NAMALWA (cell line): Measurements from ENCODE around the gene APOB.
A peak's percentile ranks its signal among the peaks of the same experiment; 100 is the strongest.

Source experiments
- DNase-seq: peaks from one replicate; pipeline ENCODE4 v3.0.0-alpha.2; 2015; ENCODE audit warnings: low spot score

Gene APOB

GRCh38 chr2:21047141-21048009, 3.5 kb upstream of the APOB start:
- no peak for DNase-seq

GRCh38 chr2:21046506-21046905, 2.6 kb upstream of the APOB start:
- no peak for DNase-seq

DNA sequence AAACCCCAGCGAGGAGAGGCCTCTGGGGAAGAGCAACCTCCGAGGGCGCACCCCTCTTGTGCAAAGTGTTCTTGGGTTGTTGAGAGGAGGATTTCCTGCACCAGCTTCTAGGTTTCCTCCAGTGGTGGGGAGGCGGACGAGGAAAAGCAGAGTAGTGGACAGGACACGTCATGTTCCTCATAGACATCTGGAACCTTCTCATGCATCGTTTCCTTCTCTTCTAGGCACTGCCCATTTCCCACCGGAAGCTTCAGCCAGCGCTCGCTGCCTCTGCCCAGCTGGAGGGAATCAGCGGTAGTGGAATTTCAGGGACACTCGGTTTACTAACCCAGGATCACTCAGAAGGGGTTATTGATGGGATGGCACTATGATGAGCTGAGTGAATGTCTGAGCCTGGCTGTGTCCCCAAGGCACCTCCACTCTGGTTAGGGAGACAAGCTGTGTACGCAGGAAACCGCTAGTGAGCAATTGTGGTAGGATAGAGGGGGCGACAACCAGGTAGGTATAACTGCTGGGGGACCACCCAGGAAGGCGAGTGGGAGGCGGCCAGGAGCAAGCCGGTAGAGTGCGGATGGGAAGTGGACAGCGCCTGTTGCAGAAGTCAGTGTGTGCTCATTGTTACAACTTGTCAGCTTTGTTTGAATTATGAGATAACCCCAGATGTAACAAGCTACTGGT, 960 bp upstream of the APOB start:
- no peak for DNase-seq

DNA sequence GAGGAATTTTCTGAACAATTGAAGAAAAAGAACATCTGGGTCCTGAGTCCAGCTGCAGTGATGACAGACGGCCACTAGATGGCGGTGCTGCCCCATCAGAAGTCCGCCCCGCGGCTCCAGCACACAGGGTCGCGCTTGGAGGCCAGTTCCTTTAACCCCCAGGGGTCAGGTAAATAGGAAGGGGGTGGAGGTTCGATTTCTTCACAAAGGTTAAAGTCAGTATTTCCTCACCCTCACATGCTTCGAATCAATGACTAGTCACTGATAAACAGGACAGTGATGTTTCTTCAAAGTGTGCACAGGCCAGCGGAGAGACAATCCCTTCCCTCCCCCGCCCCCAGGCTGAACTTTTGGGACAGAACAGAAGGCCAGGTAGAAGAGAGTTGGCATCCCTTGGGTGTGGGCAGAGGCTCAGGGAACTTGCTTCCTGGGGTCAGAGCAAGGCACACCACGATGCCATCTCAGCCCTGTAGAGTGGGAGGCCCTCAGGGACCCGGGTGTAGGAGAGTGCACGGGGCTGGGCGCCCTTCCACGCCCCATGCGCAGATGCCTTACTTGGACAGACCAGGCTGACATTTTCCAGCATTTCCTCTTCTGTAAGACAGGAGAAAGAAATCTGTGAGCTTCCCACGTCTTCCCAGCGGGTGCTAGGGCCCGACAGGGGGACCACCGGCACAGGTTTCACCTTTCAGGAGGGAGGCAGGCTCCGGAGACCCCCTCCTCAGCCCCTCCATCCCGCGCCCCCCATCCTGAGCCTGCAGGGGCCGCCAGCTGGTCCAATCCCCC, 722 bp downstream of the APOB start:
- DNase-seq = peak; percentile 61

- no peak for DNase-seq
Observed at GRCh38 chr2:21042708-21042957, 1.2 kb downstream of the APOB start.

DNA sequence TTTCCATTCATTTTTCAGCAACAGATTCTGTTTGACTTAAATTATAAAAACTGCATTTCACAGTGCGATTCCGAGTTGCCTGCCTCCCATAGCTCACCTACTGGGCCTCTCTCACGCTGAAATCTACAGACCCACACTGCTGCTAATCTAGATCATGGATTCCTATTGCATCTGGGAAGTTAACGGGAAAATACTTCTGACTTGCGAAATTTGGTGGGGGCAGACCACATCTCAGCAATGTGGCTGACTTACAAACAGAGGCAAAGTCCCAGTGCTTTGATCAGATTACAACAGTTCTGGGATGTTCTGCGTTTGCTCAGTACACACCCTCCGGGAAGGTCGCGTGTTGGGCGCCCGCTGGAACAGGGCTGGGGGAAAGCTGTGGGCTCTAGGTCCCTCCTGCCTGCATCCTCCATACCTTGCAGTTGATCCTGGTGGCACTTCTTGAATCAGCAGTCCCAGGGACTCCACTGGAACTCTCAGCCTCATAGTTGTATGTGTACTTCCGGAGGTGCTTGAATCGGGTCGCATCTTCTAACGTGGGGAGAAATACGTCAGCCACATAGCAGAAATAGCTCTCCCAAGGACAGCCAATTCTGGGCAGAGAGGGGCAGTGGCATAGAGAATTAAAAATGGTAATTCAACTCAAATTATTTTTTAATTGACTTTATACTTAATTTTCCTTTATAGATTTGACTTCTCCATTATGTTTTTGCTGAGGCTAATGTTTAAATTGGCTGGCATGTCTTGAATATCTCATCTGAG, 1.7 kb downstream of the APOB start:
- no peak for DNase-seq

GRCh38 chr2:21041462-21041861, 2.4 kb downstream of the APOB start:
- no peak for DNase-seq

GRCh38 chr2:21040468-21041377, 3.1 kb downstream of the APOB start:
- no peak for DNase-seq

DNA sequence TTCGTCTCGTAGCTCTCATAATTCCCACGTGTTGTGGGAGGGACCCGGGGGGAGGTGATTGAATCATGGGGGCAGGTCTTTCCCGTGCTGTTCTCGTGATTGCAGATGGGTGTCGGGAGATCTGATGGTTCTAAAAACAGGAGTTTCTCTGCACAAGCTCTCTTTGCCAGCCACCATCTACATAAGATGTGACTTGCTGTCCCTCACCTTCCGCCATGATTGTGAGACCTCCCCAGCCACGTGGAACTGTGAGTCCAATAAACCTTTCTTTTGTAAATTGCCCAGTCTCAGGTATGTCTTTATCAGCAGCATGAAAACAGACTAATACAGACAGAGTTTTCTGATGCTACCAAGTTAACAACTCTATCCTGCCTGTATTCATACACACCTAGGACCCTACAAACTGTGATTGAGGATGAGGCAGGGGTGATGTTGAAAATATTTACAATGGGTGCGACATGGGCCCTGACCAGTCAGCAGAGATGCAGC, 3.9 kb downstream of the APOB start:
- DNase-seq = no peak

DNA sequence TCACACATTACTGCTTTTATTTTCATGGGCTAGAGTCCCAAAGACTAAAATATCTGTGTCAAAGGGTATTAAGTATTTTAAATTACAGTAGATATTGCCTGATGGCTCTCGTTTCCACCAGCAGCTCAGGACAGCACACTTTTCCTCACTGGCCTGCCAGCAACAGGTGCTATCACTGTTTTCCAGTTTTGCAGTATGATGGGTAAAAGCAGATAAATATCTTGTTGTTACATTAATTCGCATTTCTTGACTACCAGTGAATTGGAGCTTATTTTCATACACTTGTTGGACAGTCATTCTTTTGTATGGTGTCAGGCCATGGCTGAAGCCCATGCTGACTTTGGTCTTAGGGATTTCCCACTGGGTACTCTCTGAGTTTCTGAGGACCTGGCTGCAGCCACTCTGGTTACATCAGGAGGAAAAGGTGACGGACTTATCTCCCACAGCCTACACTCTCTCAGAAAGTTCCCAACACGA, 4.8 kb downstream of the APOB start:
- DNase-seq = no peak

DNA sequence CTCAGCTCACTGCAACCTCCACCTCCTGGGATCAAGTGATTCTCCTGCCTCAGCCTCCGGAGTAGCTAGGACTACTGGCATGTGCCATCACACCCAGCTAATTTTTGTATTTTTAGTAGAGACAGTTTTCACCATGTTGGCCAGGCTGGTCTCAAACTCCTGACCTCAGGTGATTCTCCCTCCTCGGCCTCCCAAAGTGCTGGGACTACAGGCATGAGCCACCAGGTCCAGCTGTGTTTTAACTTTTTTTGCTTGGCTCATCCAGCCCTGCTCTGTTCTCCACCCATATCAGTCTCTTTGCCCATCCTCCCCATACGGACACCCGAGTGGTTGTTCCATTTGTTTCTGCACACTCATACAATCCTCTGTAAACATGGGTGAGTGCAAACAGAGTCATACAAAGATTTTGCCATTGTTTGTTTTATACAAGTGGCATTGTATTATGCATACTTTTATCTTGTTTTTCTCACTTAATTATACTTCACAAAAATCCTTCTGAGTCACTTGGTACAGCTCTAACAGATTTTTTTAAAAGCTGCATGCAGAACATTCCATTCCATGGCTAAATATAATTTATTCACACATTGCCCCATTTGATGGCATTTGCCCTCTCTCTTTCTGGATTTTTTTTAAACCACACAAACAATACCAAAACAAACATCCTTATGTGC, 5.3 kb downstream of the APOB start:
- no peak for DNase-seq

DNA sequence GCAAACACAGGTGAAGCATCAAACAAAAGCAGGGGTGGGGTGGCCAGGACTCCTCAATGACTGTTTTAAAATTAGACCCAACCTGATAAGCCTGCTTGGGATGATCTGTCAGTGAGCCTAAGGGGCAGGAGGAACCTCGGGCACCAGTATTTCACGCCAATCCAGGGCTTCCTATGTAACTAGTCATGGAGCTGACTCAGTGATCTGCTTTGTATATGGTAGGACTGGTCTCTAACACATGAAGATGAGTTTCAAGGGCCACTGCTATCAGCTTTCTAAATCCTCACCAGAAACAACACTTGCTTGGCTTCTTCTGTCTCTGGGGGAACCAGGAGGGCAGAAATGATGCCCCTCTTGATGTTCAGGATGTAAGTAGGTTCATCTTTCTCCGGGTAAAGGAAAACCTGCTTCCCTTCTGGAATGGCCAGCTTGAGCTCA, 6.2 kb downstream of the APOB start:
- no peak for DNase-seq

GRCh38 chr2:21036708-21037670, 6.9 kb downstream of the APOB start:
- DNase-seq = no peak

- DNase-seq = no peak
Observed at GRCh38 chr2:21035974-21036707, 7.7 kb downstream of the APOB start.

DNA sequence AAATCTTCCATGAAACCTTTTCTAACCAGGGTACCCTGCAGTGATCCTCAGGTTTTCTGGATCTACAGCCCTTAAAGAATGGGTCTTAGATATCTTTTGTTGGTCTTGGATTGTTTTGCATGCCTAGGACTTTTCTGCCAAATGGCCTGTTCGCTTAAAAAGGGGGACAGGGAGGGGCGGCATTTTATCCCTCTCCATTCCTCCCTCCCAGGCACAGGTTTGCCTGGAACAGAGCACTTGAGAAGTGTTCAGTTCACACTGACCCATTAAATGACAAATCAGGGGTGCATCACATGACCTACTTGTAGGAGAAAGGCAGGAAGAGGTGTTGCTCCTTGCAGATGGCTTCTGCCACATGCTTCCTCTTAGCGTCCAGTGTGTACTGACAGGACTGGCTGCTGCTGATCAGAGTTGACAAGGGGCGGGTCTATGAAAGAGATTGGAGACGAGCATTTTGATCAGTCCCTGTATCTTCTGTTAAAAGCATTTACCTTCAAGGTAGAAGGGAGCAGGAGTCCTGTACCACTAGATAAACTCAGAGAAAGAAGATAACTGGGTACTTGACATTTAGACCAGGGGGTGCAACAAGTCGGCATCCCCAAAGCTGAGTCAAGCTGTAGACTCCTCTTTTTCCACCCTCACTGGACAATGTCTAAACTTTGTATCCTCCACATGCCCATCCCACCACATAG, 8.4 kb downstream of the APOB start:
- DNase-seq = no peak

- no peak for DNase-seq
Observed at GRCh38 chr2:21034972-21035279, 8.9 kb downstream of the APOB start.

- no peak for DNase-seq
Observed at GRCh38 chr2:21034156-21034971, 9.5 kb downstream of the APOB start.
